NCI-H460 (cell line): ENCODE results near the gene PKD2L2. TPM values are rescaled to one million over a fixed set of nuclear protein-coding genes. Genes with fewer than 3 reads are reported as not detected.
"Not testable (repeated sequence)": the region's sequence is repeated elsewhere in the genome, so short reads cannot be mapped to it uniquely, and the experiment has no call there.

ENCODE experiments used
- DNase-seq: peaks from one replicate; pipeline ENCODE4 v3.0.0-alpha.2; 2016; ENCODE audit warnings: low read depth; ENCODE audit errors: extremely low read depth
- polyA plus RNA-seq: library from polyadenylated mRNA; depleted of rRNA; stranded (reverse); fragments of >200 nt; gene quantifications from 2 replicates; pipeline ENCODE4 v1.2.3, GENCODE V29; 2014; cell fraction: nucleus; rRNA removed
- total RNA-seq: library from RNA; depleted of rRNA; stranded (reverse); fragments of >200 nt; shearing (Covaris generic); gene quantifications from 2 replicates; pipeline ENCODE4 v1.2.3, GENCODE V29; 2014; rRNA removed

The PKD2L2 gene
- not detected in 2 replicates for total RNA-seq
- polyA plus RNA-seq = not detected in 2 replicates

DNA sequence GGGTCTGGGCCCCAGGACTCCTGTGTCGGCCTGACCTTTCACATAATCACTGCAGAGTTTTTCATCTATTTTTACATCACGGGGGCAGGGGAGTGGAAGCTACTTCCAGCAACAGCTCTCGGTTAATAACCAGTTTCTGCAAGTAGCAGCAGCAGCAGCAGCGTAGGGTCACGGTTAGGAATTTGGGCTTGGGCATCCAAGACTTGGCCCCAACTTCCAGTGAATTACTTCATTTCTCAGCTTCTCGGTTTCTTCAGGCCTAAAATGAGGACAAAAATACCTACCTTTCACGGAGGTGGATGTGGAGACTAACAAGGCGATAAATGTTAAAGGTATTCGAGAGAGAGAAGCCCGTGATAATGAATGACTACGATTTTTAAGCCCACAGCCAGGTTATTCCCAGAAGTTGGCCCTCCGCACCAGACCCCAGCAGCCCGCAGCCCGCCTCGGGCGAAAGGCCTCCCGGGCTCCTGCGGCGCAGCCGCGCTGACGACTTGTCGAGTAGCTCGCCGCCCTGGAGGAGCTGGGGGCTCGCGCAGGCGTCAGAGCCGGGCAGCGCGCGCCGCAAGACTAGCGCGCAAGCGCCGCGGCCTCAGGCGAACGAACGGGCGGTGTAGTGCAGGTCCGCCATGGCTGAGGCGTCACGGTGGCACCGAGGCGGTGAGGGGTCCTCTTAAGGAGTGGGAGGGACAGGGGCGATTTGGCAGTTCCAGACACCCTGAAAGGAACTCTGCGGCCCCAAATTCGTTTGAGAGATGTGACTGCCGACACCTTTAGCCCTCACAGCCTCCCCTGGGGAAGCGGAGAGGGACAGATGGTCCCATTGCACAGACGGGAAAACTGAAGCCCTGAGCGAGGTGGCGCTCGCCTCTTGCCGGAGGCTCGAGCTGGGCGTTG is at the start of gene PKD2L2:
PKD2L2 (plus strand) TSS at position 595 of the 897 bp plus-strand sequence; CDS start at position 630, 35 bp downstream.
- DNase-seq = no peak

DNA sequence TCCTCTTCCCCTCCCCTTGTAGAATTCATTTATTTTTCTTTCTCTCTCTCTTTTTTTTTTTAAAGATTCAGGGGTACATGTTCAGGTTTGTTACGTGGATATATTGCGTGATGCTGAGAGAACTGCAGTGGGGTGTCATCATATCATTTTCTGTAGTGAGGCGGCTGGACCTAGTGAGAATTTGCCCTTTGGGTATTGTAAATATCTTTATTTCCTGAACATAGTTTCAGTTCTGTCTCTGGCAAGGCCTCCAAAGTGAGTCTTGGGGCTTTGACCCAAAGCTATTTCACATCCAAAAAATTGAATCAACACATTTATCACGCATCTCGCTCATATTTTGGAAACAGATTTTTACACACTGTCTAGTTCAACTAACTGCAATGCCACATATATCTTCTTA is 47.0 kb upstream of the PKD2L2 start:
- DNase-seq = no peak

DNA sequence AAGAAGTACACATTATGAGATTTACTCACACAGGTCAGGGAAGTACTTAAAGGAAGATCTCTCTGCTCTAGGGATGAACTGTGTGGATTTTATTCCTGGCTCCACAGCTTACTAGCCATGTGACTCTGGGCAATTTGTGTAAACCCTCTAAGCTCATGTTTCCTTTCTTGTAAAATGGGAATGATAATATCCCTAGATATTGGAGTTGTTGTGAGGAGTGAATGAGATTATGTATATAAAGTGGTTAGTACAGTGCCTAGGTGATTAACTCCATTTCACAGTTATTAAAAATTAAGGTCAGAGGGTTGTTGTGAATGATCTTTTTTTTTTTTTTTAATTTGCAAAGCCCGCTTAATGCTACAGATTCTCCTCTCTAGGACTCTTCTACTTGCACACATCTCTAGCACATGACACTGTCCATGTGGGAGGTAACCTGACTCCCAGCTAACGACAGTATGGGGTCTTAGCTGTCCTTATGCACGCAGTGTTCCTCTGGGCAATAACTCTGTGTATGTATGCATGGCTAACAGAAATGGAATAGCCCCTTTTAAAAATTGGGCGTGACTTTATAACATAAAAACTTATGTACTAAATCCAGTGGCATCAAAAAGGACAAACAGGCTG is 45.5 kb upstream of the PKD2L2 start:
- DNase-seq = no peak

DNA sequence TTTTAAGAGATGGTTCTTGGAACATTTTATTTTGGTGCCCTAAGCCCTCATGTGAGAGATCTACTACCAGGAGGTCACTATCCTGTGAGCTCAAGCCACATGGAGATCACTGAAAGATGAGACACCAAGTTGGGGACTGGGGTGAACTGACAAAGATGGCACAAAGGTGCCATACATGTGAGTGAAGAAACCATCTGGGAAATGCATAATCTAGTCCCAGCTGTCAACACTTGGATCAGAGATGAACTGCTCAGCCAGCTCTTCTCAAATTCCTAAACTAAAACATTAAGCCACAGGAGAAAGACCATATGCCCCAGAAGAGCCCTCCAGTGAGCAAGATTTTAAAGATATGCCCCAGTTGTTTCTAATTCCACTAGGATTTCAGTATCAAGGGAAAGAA is 43.8 kb upstream of the PKD2L2 start:
- no peak for DNase-seq

DNA sequence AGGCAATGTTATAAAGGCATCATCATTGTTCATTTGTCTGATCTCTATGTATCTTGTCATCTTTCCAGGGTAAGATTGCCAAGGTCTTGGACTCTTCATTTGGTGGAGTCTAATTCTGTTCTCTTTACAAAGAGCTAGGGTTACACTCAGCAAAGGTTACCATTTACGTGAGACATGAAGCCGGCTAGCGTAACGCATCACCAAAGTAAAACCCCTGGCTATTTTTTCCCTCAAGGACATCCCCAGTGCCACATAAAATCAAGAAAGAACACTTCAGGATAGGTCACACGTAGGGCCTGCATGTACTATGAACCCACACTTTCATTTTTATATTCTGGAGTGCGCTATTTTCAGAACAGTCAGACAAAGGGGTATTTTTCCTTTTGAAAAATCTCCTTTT is 41.6 kb upstream of the PKD2L2 start:
- DNase-seq = no peak

DNA sequence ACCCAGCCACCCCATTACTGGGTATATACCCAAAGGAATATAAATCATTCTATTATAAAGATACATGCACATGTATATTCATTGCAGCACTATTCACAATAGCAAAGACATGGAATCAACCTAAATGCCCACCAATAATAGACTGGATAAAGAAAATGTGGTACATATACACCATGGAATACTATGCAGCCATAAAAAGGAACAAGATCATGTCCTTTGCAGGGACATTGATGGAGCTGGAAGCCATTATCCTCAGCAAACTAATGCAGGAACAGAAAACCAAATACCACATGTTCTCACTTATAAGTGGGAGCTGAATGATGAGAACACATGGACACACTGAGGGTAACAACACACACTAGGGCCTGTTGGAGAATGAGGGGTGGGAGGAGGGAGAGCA is 36.1 kb upstream of the PKD2L2 start:
- not testable (repeated sequence) for DNase-seq

DNA sequence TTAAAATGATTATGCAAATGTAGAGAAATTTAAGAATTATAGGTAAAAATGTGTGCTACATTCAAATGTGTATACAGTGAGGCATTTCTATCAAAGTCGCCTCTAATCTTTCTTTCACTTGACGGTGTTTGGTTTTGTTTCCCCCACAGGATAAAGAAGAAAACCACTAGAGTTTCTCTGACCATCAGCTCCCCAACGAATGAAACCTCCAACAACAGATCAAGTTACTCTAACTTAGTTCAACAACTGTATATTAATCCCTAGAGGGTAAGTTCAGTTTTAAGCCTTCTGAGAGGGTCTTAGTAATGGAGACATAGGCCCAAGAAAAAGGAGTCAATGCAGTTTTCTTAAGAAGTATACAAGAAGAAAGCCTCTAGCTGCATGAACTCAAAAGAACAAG is 33.1 kb upstream of the PKD2L2 start:
- no peak for DNase-seq

DNA sequence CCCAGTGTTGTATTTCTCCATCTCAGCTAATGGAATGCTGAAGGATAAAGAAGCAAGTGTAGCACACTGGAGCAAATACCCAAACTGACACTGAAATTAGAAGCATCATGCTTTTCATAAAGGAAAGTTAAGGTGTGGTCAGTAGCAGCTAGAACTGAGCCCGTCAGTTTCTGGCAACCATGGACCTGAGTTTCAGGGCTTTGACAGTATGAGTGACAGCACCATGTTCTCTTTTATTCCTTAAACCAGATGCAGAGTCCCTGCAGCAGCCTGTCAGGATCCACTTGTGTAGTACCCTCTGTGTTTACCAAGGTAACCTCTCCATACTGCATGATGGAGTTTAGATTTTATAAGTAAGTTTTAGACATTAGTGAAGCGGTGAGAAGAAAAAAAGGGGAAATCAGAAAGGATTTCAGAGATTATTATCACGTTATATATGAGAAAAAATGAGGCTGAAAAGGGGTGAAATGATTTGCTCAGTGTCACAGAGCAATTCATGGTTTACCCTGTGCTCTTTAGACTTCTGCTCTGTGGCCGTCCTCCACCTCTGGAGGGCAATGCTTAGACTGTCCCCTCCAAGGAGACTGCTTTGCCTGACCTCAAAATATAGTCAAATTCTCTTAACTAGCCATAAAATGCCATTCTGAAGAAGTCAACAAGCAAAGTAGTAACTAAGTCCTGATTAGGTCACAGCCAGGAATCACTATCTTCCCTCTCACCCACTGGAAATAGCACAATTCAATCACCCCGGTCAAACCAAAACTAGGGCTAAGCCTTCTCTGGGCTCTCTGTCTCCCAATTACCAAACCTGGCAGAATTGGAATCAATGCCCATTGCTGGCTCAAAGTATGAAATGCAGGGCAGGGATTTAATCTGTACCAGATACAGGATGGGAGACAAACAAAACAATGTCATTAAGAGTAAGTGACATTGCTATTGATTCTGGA is 32.1 kb upstream of the PKD2L2 start:
- DNase-seq = no peak

DNA sequence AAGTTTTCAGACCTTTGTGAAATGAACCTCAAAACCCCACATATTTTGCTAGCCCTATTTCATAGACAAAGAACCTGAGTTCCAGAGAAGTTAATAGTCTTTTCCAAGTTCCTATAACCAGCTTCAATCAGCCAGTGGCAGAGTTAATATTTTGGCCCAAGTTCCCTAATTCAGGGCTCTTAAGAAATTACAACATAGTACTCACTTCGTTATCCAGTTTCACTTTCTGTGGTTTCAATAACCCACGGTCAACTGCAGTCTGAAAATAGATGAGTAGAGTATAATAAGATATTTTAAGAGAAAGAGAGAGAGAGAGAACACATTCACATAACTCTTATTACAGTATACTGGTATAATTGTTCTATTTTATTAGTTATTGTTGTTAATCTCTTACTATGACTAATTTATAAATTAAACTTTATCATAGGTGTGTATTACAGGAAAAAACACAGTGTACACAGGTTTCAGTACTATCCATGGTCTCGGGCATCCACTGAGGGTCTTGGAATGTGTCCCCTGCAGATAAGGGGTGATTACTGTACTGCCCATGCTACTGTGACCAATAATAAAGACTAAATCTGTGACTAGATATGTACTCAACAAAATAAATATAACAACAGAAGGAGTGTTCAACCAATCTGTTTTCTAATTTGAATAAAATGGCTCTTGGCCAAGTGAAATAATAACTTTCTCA is 30.9 kb upstream of the PKD2L2 start:
- DNase-seq = no peak

DNA sequence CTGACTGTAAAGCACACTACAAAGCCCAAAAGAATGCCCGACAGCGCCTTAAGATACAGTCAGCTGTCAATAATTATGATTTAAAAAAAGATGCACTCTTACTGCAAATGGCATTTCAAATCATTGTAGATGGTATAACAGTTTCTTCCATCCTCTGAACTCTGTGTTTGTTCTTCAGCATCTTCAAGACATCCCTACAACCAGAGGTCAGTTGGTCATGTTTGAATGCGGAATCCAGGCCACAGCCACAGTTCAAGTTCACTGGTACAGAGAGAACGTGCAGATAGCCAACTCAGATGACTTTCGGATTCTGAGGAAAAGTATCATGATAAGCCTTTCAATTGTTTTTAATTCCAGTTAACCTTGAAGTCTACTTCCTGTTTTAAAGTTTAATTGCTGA is 30.3 kb upstream of the PKD2L2 start:
- DNase-seq = no peak

DNA sequence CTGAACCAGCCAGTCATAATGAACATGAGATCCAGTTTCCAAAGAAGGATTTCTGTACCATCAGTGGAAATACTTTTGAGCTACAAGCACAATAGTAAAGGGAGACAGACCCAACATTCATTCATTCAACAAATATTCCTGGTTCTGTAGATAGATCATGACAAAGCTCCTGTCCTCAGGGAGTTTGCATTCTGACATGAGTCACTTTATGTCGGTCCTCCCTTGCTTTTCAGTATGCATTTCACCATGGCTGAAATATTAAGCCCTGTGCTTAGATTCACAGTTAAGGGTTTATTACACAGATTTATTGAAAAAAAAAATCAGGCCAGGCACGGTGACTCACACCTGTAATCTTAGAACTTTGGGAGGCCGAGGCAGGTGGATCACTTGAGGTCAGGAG is 27.0 kb upstream of the PKD2L2 start:
- no peak for DNase-seq

DNA sequence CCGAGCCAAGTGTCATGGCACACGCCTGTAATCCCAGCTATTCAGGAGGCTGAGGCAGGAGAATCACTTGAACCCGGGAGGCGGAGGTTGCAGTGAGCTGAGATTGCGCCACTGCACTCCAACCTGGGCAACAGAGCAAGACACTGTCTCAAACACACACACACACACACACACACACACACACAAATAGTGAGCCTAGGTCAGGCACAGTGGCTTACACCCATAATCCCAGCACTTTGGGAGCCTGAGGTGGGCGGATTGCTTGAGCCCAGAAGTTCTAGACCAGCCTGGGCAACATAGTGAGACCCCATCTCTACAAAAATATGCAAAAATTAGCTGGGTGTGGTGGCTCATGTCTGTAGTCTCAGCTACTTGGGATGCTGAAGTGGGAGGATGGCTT is 25.6 kb upstream of the PKD2L2 start:
- not testable (repeated sequence) for DNase-seq

DNA sequence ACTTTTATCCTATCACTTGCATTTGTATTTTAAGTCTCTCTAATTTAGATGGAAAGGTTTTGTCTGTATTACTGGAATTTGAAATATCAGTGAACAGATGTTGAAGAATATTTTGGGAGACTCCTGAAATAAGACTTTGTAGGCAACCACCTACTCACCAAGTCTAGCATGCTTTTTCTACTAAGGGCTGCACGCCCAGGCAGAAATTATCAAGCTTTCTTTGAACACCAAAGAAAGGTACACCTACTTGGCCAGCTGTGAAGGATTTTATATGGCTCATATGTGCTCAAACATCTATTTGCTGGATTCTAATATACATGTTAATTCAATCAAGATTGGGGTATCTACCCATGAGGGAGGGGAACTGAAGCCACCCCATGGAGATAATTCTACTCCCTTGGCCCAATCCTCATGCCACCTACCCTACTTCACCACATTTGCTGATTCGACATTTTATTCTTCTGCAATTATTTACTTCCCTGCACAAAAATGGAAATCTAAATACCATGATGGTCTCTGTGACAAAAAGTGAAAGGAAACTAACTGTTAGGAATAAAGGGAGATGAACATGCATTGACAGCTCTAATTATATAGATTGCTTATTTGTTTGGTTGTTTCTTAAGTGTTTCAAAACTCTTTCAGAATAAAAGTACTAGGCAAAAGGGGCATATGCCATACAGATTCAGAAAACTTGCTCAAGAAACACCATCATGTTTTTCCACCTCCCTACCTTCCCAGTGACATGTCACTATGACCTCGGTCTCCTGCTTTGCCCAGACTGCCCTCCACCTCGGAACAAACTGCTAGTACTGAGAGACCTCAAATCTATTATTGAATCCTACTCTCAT is 22.5 kb upstream of the PKD2L2 start:
- DNase-seq = no peak

DNA sequence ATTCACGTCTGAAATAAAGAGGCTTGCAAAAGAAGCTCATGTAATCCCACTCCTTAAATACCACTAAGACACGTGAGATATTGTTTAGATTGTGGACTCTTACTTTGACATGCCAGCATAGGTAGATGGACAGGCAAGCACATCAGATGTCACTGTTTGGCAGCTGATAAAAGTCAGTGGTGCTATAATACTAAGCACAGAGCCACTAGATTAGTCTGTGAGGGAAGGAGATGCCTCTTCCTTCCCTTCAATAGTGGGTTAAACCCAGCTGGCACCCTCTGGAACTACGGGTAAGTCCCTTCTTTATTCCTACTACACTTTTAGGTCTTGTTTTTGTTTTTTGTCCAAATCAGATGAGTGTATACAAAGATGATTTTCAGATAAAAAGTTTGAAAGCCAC is 21.6 kb upstream of the PKD2L2 start, which contains the start of gene MYOT:
MYOT (plus strand) TSS at position 197 of the 400 bp plus-strand sequence. CDS start 2,792 bp downstream, outside the sequence.
- DNase-seq = no peak

DNA sequence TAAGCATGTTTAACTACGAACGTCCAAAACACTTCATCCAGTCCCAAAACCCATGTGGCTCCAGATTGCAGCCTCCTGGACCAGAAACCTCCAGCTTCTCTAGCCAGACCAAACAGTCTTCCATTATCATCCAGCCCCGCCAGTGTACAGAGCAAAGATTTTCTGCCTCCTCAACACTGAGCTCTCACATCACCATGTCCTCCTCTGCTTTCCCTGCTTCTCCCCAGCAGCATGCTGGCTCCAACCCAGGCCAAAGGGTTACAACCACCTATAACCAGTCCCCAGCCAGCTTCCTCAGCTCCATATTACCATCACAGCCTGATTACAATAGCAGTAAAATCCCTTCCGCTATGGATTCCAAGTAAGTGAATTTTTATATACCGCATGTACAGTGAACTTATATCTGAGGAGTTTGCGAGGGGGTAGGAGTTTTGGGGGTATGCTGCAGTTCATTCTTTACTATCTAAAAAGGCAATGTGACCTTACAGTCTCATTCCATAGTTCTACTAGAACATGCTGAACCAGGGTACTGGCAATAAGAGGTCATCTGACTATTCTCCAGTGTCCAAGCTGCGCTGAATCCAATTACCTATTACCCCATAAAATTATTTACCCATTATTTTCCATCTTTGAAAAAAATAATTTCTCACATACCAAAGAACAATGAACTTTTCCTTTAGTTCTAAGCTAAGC is 18.5 kb upstream of the PKD2L2 start:
- no peak for DNase-seq

DNA sequence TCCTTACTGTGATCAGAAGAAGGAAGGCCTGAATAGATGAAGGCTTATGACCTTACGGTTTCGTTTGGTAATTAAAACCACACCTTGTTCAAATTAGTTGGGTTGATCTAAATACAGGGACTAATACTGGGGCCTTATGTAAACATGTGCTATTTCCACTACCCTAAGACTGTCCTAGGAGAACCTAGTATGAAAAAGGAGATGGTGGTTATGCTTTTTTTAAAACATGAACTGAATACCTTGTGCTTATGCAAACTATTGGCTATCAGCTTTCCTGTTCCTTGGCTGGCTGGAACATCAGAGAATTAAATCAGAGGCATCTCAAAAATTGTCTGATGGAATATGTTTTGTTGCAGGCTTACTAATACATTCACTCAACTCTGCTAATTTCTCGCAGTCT is 17.7 kb upstream of the PKD2L2 start:
- DNase-seq = no peak

DNA sequence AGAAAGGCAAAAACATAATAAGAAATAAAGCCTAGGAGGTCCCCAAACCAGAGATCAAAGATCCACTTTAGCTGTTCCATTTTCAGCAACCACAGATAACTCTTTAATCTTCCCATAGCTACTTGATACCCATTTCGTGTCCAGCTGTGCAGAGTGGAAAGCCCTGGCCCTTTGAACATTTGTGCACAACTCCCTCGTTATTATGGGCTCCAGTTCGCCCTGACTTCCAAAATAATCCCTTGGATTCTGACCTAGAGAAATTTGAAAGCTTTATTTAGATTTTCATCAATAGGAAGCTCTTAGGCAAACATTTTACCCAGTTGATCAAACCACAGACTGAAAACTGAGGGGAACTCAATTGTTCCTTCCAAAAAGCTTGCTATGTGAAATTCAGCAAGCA is 16.8 kb upstream of the PKD2L2 start:
- no peak for DNase-seq

DNA sequence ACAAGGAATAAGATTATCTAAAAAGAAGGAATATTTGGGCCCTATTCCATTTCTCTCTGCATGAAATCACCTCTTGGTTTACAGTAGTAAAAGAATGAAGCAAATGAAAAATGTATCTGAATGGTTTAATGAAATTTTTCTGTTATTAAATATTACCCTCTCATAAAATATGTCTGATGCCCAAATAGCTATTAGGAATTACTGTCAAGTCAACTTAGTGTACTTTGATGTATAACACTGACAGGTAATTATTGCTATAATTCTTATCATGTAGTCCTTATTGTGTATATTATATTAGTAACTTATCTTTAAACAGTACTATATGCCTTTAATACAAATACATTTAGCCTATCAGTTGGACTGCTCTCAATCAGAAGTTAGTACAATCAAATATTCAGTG is 13.2 kb upstream of the PKD2L2 start:
- no peak for DNase-seq

DNA sequence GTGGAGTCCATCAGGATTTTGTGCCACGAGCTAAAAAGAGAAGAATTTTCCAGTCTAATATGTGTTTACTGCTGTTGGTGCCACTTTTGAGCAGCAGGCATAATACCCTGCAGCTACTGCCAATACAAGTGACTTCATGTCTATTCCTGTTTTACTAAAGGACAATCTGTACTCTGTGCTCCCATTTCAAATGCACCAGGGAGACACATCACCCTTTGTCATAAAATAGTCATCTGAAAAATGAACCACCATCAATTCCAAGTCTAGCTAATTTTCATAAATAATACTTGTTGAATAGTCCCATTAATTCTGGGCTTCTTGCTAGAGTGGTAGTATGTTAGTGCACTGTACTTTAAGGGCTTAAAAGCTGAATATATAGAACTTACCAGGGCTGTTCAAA is 8.9 kb upstream of the PKD2L2 start:
- DNase-seq = no peak
